ENCODE data around the gene THADA. TPM values are rescaled to one million over a fixed set of nuclear protein-coding genes. Genes with fewer than 3 reads are reported as not detected.
"Not testable (repeated sequence)": the region's sequence is repeated elsewhere in the genome, so short reads cannot be mapped to it uniquely, and the experiment has no call there.

Gene THADA
- total RNA-seq, 1 donor from 2014 or later: 65.0 TPM

GRCh38 chr2:43605079-43605655 is 9.3 kb upstream of the THADA start:
- peak; percentile 63 for DNase-seq (ENCODE audit: low spot score)

- no peak for DNase-seq (ENCODE audit: low spot score)
Measured at GRCh38 chr2:43604674-43605073, 8.8 kb upstream of the THADA start.

- DNase-seq (ENCODE audit: low spot score): not testable (repeated sequence)
Measured at GRCh38 chr2:43600596-43600995, 4.8 kb upstream of the THADA start.

GRCh38 chr2:43594875-43595274 is 963 bp downstream of the THADA start:
- no peak for DNase-seq (ENCODE audit: low spot score)

- DNase-seq (ENCODE audit: low spot score): no peak
Measured at GRCh38 chr2:43593254-43593653, 2.6 kb downstream of the THADA start.

GRCh38 chr2:43592443-43592842 is 3.4 kb downstream of the THADA start:
- no peak for DNase-seq (ENCODE audit: low spot score)

- DNase-seq (ENCODE audit: low spot score): no peak
Measured at GRCh38 chr2:43585708-43586107, 10.1 kb downstream of the THADA start.

GRCh38 chr2:43579275-43579981 is 16.4 kb downstream of the THADA start:
- DNase-seq (ENCODE audit: low spot score): no peak

GRCh38 chr2:43576981-43577892 is 18.6 kb downstream of the THADA start:
- DNase-seq (ENCODE audit: low spot score): peak; percentile 70

- DNase-seq (ENCODE audit: low spot score): no peak
Measured at GRCh38 chr2:43572244-43572643, 23.6 kb downstream of the THADA start.

- DNase-seq (ENCODE audit: low spot score): no peak
Measured at GRCh38 chr2:43569921-43570320, 25.9 kb downstream of the THADA start.

GRCh38 chr2:43568228-43568627 is 27.6 kb downstream of the THADA start:
- no peak for DNase-seq (ENCODE audit: low spot score)

GRCh38 chr2:43566461-43566729 is 29.4 kb downstream of the THADA start:
- DNase-seq (ENCODE audit: low spot score): no peak

GRCh38 chr2:43563679-43564078 is 32.2 kb downstream of the THADA start:
- DNase-seq (ENCODE audit: low spot score): no peak

GRCh38 chr2:43560231-43560547 is 35.6 kb downstream of the THADA start:
- DNase-seq (ENCODE audit: low spot score): no peak

GRCh38 chr2:43559391-43560230 is 36.2 kb downstream of the THADA start:
- no peak for DNase-seq (ENCODE audit: low spot score)

- no peak for DNase-seq (ENCODE audit: low spot score)
Measured at GRCh38 chr2:43557196-43557595, 38.6 kb downstream of the THADA start.

- DNase-seq (ENCODE audit: low spot score): no peak
Measured at GRCh38 chr2:43556256-43556655, 39.6 kb downstream of the THADA start.

- no peak for DNase-seq (ENCODE audit: low spot score)
Measured at GRCh38 chr2:43553341-43553855, 42.4 kb downstream of the THADA start.

- peak; percentile 78 for DNase-seq (ENCODE audit: low spot score)
Measured at GRCh38 chr2:43551990-43552389, 43.8 kb downstream of the THADA start.

GRCh38 chr2:43548381-43548780 is 47.5 kb downstream of the THADA start:
- DNase-seq (ENCODE audit: low spot score): not testable (repeated sequence)
